ENCODE measurements around the gene AHCTF1.
"Not testable (repeated sequence)": the region's sequence is repeated elsewhere in the genome, so short reads cannot be mapped to it uniquely, and the experiment has no call there.

GRCh38 chr1:246840761-246841160 is 91.0 kb downstream of the AHCTF1 start:
- TF ChIP-seq CTCF (IDR thresholded peaks at IDR 0.05; ENCODE audit: control extremely low read depth in 1 of 3, insufficient read depth in 1 of 3, low read depth in 1 of 3, low read length in 3 of 3); SIN3A (conservative IDR thresholded peaks at IDR 0.05 in 1 of 2, IDR thresholded peaks at IDR 0.05 in 1 of 2; ENCODE audit: low read depth in 1 of 2, low read length in 2 of 2); EZH2 (IDR thresholded peaks at IDR 0.05; ENCODE audit: low read depth, low read length, severe bottlenecking); POLR2A (IDR thresholded peaks at IDR 0.05; ENCODE audit: control extremely low read depth in 1 of 2, low read depth in 2 of 2, low read length in 2 of 2); CBX5 (IDR thresholded peaks at IDR 0.05; ENCODE audit: low read depth, low read length); GABPA (IDR thresholded peaks at IDR 0.05; ENCODE audit: borderline replicate concordance, insufficient read depth, low read length); ZNF274 (IDR thresholded peaks at IDR 0.05; ENCODE audit: borderline replicate concordance, extremely low read depth, low read length); EGR1 (IDR thresholded peaks at IDR 0.05; ENCODE audit: borderline replicate concordance, low read depth, low read length); HDAC6 (IDR thresholded peaks at IDR 0.05; ENCODE audit: low read depth, low read length); EP300 (IDR thresholded peaks at IDR 0.05; ENCODE audit: borderline replicate concordance in 1 of 2, low read depth in 2 of 2, low read length in 2 of 2); CREB1 (IDR thresholded peaks at IDR 0.05); ATF2 (IDR thresholded peaks at IDR 0.05; ENCODE audit: low read length): not testable (repeated sequence)
